Bladder microvascular endothelial cell (primary cell): ENCODE data around the gene C1QTNF2. TPM values are rescaled to one million over a fixed set of nuclear protein-coding genes. Genes with fewer than 3 reads are reported as not detected.

Experiments used
- total RNA-seq: library from RNA; depleted of rRNA; stranded (reverse); fragments of >200 nt; gene quantifications from 2 replicates; pipeline ENCODE4 v1.2.3, GENCODE V29; 2014

C1QTNF2 gene, protein sequence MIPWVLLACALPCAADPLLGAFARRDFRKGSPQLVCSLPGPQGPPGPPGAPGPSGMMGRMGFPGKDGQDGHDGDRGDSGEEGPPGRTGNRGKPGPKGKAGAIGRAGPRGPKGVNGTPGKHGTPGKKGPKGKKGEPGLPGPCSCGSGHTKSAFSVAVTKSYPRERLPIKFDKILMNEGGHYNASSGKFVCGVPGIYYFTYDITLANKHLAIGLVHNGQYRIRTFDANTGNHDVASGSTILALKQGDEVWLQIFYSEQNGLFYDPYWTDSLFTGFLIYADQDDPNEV
- 0.31 TPM in 1 of 2 replicates, not detected in the other for total RNA-seq

DNA sequence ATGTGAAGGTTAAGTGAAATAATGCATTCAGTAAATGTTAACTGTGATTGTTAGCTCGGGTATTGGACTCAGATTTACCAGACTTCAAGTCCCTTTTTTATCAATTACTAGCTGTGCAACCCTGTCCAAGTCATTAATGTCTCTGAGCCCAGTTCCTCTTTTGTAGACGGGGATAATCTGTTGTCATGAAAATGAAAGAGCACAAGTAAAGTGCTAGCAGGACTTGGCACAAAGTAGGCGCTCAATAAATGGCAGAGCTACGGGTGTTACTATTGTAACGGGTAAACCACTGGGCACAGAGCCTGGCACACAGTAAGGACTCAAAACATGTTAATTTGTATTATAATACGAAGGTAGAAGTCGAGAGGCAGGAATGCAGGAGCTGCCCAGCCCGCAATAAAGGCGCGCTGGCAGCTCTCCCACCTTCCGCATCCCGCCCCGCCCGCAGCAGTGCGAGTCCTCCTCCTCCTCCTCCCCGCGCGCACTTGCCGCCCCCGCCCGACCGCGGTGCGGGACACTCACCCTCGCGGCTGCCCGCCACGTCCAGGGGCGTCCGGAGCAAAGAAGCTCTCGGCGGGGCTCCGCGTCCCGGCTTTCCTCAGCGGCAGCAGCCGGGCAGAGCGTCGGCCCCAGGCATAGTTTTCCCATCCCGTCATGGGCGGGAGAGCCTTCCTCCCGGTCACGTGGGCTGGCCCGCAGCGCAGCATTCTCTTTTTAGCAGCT is at the start of gene C1QTNF2:
Gene C1QTNF2, minus strand, starts transcription at position 637 of the 723 bp plus-strand sequence. CDS start 15,615 bp downstream, outside the sequence.

DNA sequence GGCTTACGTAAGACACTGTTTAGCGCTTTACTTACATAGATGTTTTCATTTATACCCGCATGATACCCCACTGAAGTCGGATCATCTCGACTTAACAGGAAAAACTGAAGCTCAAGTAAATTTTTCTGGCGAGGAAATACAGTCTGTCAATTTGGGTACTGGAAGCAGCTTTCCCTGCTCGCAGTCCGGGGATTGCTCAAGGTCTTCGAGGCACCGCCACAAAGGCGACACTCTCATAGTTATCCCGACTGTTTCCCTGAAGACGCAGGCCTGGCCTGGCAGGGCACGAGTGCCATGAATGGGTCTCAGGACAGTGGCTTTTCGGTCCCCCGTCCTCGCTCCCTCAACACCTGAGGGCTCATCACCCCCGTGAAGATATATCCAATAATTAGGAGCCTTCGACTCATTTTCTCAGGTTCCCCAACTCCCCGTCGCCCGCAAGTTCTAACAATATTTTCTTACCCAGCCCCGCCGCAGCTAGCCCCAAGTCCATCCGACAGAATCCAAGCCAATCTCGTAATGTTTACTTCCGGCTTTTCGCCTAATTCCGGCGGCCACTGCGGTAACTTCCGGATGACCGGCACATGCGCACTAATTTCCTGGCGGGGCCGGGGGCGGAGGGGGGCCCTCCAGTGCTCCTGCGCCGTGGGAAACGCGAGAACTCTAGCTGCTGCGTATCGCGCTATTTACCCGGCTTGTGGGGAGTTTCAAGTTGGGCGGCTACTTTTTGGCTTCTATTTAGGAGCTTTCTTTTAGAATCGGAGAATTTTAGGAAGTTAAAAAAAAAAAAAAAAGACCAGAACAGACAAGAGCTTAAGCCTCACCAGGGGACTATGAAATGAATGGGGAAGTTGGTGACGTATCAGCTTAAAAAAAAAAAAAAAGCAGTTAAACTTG is 48.4 kb upstream of the C1QTNF2 start, which contains the start of gene SLU7:
Gene SLU7, minus strand, starts transcription at position 521 of the 897 bp plus-strand sequence. CDS start 3,787 bp downstream, outside the sequence.

DNA sequence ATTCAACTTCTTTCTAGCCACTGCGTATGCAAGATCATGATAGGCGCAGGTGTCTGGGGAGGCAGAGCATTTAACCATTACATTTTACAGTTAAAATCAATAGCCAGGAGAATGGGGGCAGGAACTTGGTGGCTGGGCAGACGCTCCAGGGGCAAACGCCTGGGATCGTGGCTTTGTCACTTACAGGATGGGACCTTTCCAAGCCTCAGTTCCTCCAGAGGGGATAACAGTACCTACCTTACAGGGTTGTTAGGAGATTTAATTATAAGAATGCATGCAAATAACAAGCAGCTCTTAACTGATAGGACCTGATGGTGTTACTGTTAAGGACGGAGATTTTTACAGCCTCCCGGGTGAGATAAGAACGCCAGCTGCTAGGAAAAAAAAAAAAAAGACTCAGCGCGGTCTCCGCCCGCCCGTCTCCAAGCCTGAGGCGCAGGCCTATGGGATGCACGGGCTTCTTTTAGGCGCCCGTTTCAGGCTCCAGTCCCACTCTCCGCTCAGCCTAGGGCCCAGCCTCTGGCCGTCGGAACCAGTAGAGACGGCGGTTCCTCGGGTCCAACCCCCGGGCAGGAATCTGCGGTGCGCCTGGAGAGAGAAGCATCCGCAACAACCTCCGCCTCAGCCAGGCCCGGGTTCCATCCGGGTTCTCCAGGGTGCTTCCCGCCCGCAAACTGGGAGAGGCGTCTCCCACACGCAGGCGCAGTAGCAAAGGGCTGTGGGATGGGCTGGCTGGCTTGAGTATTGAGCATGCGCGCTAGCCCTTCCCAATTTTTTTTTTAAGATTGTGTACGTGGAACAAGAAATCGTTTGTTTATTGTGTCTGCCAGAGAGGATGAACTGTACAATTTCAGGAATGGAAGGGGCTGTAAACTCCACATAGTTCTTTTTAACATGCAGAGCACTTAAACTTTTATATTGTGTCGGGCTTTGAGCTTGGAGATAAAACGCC is 29.3 kb upstream of the C1QTNF2 start, which contains the start of gene FAM200C:
Gene FAM200C, minus strand, starts transcription at position 653 of the 952 bp plus-strand sequence. CDS start 4,564 bp downstream, outside the sequence.

DNA sequence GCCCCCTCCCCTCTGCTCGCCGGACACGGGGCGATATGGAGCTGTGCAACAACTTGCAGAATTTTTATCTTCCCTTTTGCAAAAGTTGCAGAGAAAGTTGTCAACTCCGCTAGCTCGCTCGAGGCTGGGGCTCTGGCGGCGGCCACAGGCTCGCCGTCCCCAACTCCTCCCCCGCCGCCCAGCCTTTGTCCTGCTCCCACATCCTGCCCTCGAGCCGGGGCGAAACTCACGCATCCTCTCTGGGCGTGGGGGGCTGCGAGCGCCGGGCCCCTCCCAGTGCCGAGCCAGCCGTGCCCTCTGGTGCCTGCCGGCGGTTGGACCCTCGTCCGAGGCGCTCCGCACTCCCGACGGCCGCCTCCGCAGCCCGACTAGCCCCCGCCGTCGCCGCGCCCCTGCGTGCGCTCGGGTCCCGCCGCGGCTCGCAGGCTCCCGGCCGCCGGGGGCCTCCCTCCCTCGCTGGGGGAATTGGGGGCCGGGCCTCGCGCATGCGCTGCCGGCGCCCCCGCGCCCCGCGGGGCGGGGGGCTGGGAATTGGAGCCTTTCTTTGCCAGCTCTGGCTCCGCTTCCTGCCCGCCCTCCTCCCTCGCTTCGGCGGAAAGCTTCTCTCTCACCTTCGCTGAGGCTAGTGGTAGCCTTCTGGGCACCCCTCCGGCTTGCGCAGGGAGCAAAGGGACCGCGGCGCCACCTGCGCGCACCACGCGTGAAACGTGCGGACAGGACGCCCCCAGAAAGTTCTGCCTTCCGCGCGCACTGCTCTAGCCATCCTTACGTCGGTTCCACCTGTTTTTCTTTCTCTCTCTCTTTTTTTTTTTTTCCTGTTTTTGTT is 58.1 kb downstream of the C1QTNF2 start, which contains the start of gene CCNJL:
Gene CCNJL, minus strand, starts transcription at position 431 of the 826 bp plus-strand sequence. CDS start 641 bp downstream, outside the sequence.

Other genes starting within 250 kb of the C1QTNF2 start
- gene FABP6, start 141.1 kb downstream of the C1QTNF2 start, total RNA-seq, result not detected in 2 replicates
- gene CCNJL, start 58.1 kb downstream of the C1QTNF2 start, total RNA-seq, result 3.2 and 8.0 TPM in 2 replicates
- 2.1 and 4.4 TPM in 2 replicates for gene FAM200C, start 29.4 kb upstream of the C1QTNF2 start, total RNA-seq
- 49.9 and 76.3 TPM in 2 replicates for gene SLU7, start 48.5 kb upstream of the C1QTNF2 start, total RNA-seq
- 55.1 and 100 TPM in 2 replicates for gene PTTG1, start 51.2 kb upstream of the C1QTNF2 start, total RNA-seq